HCT116 (cell line): ENCODE results near the gene COTL1. TPM values are rescaled to one million over a fixed set of nuclear protein-coding genes. Genes with fewer than 3 reads are reported as not detected.

Experiments used
- ATAC-seq: fragments of 200-7000 bp; cut with Tn5 transposase; 2 replicates; pipeline ENCODE4 v1.9.1; 2020; ENCODE audit warnings: mild to moderate bottlenecking, moderate library complexity
- BruUV-seq: library from RNA; stranded (reverse); fragments of 400-500 nt; replicated peaks from 2 replicates; lab custom pipeline; 2021; lab: Mats Ljungman, UMichigan
- CTCF ChIA-PET: fragments of 300-600 bp; sonication (Branson Sonifier 250); formaldehyde crosslinking; loops from one replicate; lab custom pipeline; 2021; ENCODE audit warnings: antibody characterized with exemption; lab: Charles Lee
- POLR2A ChIA-PET: fragments of 300-600, 350-600 bp; sonication (Branson Sonifier 250); formaldehyde crosslinking; loops from one replicate; lab custom pipeline; 2021; ENCODE audit warnings: antibody characterized with exemption; lab: Charles Lee
- RAD21 ChIA-PET, 2 experiments: fragments of 300-600 bp; sonication (Branson Sonifier 250); formaldehyde crosslinking; loops; one replicate each; lab custom pipeline; 2023; ENCODE audit warnings: low total read pairs in 2 of 2; ENCODE audit not compliant: uncharacterized antibody in 2 of 2, unreplicated experiment in 2 of 2, low non-redundant PET in 1 of 2; lab: Charles Lee
- DNase-seq: peaks from one replicate; pipeline ENCODE4 v3.0.0-alpha.2; 2010; ENCODE audit warnings: low read depth, low spot score
- H2AFZ ChIP-seq: fragments of 200-600 bp; shearing (Covaris generic), sonication (generic); 2 replicates; pipeline ENCODE4 v1.6.1; 2017; ENCODE audit warnings: low read depth, mixed run types, mixed read lengths, antibody characterized with exemption, low read length; ENCODE audit not compliant: poor library complexity, severe bottlenecking
- H3K27ac ChIP-seq: 2 replicates; pipeline ENCODE4 v1.5.1; 2012; ENCODE audit warnings: low read depth, low read length
- H3K27me3 ChIP-seq: fragments of 200-600 bp; sonication (generic); 2 replicates; pipeline ENCODE4 v1.6.1; 2016; ENCODE audit warnings: mixed run types, low read length, mixed read lengths; ENCODE audit not compliant: insufficient read depth
- H3K36me3 ChIP-seq, 2 experiments: fragments of 200-500 bp in 1 of 2; fragments of 200-600 bp in 1 of 2; sonication (Bioruptor generic) in 1 of 2; sonication (generic) in 1 of 2; 2 replicates each; pipeline versions ENCODE4 v1.5.1 to v1.6.1; 2014 to 2016; ENCODE audit warnings: low read length in 2 of 2, inconsistent platforms in 1 of 2, mixed read lengths in 1 of 2, mixed run types in 1 of 2; ENCODE audit not compliant: insufficient read depth in 2 of 2, control insufficient read depth in 1 of 2
- H3K4me1 ChIP-seq, 2 experiments: fragments of 200-600 bp in 1 of 2; sonication (generic) in 1 of 2; 2 replicates each; pipeline versions ENCODE4 v1.5.1 to v1.6.1; 2012 to 2017; ENCODE audit warnings: low read length in 2 of 2, inconsistent platforms in 1 of 2, mild to moderate bottlenecking in 1 of 2, mixed read lengths in 1 of 2, mixed run types in 1 of 2, moderate library complexity in 1 of 2; ENCODE audit not compliant: insufficient read depth in 2 of 2, control insufficient read depth in 1 of 2
- H3K4me2 ChIP-seq: fragments of 200-600 bp; sonication (generic); 2 replicates; pipeline ENCODE4 v1.6.1; 2017; ENCODE audit warnings: mixed run types, low read length, mixed read lengths
- H3K4me3 ChIP-seq, 2 experiments: fragments of 200-600 bp in 1 of 2; sonication (generic) in 1 of 2; replicated peaks in 1 of 2; 2 replicates each; pipeline ENCODE4 v1.5.1; 2011 to 2016; ENCODE audit warnings: low read length in 2 of 2, control low read depth in 1 of 2, low read depth in 1 of 2, mild to moderate bottlenecking in 1 of 2, mixed read lengths in 1 of 2, mixed run types in 1 of 2
- H3K79me2 ChIP-seq: fragments of 200-600 bp; sonication (generic); 2 replicates; pipeline ENCODE4 v1.6.1; 2017; ENCODE audit warnings: mild to moderate bottlenecking, mixed run types, low read length, moderate library complexity, mixed read lengths; ENCODE audit not compliant: insufficient read depth
- H3K9ac ChIP-seq: fragments of 200-600 bp; sonication (generic); 2 replicates; pipeline ENCODE4 v1.6.1; 2016; ENCODE audit warnings: low read length, mixed read lengths
- H3K9me2 ChIP-seq: fragments of 200-600 bp; sonication (generic), shearing (Covaris generic); 2 replicates; pipeline ENCODE4 v1.6.1; 2017; ENCODE audit warnings: mixed run types, mild to moderate bottlenecking, moderate library complexity; ENCODE audit not compliant: insufficient read depth
- H3K9me3 ChIP-seq, 2 experiments: fragments of 200-500 bp in 1 of 2; fragments of 200-600 bp in 1 of 2; sonication (Bioruptor generic) in 1 of 2; sonication (generic) in 1 of 2; 2 replicates each; pipeline ENCODE4 v1.6.1; 2014 to 2017; ENCODE audit warnings: low read length in 2 of 2, mixed read lengths in 2 of 2, inconsistent platforms in 1 of 2, low read depth in 1 of 2, mild to moderate bottlenecking in 1 of 2, mixed run types in 1 of 2, moderate library complexity in 1 of 2; ENCODE audit not compliant: control insufficient read depth in 1 of 2, insufficient read depth in 1 of 2
- H4K20me1 ChIP-seq: fragments of 200-600 bp; sonication (generic), shearing (Covaris generic); 2 replicates; pipeline ENCODE4 v1.6.1; 2017; ENCODE audit warnings: mixed run types, mild to moderate bottlenecking, moderate library complexity; ENCODE audit not compliant: insufficient read depth
- CBX3 ChIP-seq: IDR thresholded peaks from 2 replicates; pipeline ENCODE4 v1.6.1; 2012; ENCODE audit warnings: low read depth
- EGR1 ChIP-seq: IDR thresholded peaks from 2 replicates; pipeline ENCODE4 v1.6.1; 2012; ENCODE audit warnings: low read depth
- ELF1 ChIP-seq: IDR thresholded peaks from 2 replicates; pipeline ENCODE4 v1.6.1; 2012; ENCODE audit warnings: low read depth, borderline replicate concordance
- EZH2 ChIP-seq: fragments of 200-600 bp; sonication (generic); IDR thresholded peaks from 2 replicates; pipeline ENCODE4 v1.6.1; 2017; ENCODE audit warnings: antibody characterized with exemption, mixed run types
- EZH2phosphoT487 ChIP-seq: fragments of 200-600 bp; IDR thresholded peaks from 2 replicates; pipeline ENCODE4 v1.6.1; 2018; ENCODE audit warnings: antibody characterized with exemption, borderline replicate concordance
- FOSL1 ChIP-seq: IDR thresholded peaks from 2 replicates; pipeline ENCODE4 v1.6.1; 2012; ENCODE audit warnings: low read depth
- JUND ChIP-seq: IDR thresholded peaks from 2 replicates; pipeline ENCODE4 v1.6.1; 2012
- POLR2A ChIP-seq: IDR thresholded peaks from 2 replicates; pipeline ENCODE4 v1.7.0; 2011; ENCODE audit warnings: borderline replicate concordance; ENCODE audit not compliant: insufficient read depth, insufficient read length; ENCODE audit errors: extremely low read depth
- POLR2AphosphoS5 ChIP-seq: IDR thresholded peaks from 2 replicates; pipeline ENCODE4 v1.6.1; 2011; ENCODE audit warnings: mild to moderate bottlenecking, low read depth, low read length, moderate library complexity
- RAD21 ChIP-seq: IDR thresholded peaks from 2 replicates; pipeline ENCODE4 v1.6.1; 2012; ENCODE audit warnings: low read depth, mild to moderate bottlenecking
- SIN3A ChIP-seq: IDR thresholded peaks from 2 replicates; pipeline ENCODE4 v1.6.1; 2012; ENCODE audit warnings: low read depth
- TCF7L2 ChIP-seq: IDR thresholded peaks from 2 replicates; pipeline ENCODE4 v1.7.0; 2011; ENCODE audit warnings: borderline replicate concordance, inconsistent platforms; ENCODE audit not compliant: insufficient read depth, insufficient read length; ENCODE audit errors: extremely low read depth
- YY1 ChIP-seq: IDR thresholded peaks from 2 replicates; pipeline ENCODE4 v1.6.1; 2011; ENCODE audit warnings: low read length, low read depth, moderate library complexity, mild to moderate bottlenecking; ENCODE audit not compliant: insufficient replicate concordance; ENCODE audit errors: extremely low read depth
- ZNF274 ChIP-seq: fragments of 200-500 bp; sonication (Bioruptor generic); IDR thresholded peaks from 2 replicates; pipeline ENCODE4 v1.6.1; 2014; ENCODE audit warnings: mild to moderate bottlenecking, low read depth, low read length, inconsistent platforms
- intact Hi-C: fragments of 100-400 bp; cut with micrococcal nuclease; formaldehyde crosslinking; loops from 2 replicates; pipeline ENCODE4 v1.10.0; 2022
- total RNA-seq: library from RNA; stranded (reverse); gene quantifications from one replicate; pipeline ENCODE4 v1.2.1, GENCODE V29; 2021; ENCODE audit not compliant: unreplicated experiment
- TF ChIP-seq, protein P1 (sequence below): IDR thresholded peaks from 2 replicates; pipeline ENCODE4 v1.6.1; 2012; ENCODE audit warnings: low read depth
- TF ChIP-seq, protein P2 (sequence below): IDR thresholded peaks from 2 replicates; pipeline ENCODE4 v1.6.1; 2012
- TF ChIP-seq, protein P3 (sequence below): IDR thresholded peaks from 2 replicates; pipeline ENCODE4 v1.6.1; 2012

COTL1 gene
- total RNA-seq, 1 experiment from 2014 or later: 276 TPM

DNA sequence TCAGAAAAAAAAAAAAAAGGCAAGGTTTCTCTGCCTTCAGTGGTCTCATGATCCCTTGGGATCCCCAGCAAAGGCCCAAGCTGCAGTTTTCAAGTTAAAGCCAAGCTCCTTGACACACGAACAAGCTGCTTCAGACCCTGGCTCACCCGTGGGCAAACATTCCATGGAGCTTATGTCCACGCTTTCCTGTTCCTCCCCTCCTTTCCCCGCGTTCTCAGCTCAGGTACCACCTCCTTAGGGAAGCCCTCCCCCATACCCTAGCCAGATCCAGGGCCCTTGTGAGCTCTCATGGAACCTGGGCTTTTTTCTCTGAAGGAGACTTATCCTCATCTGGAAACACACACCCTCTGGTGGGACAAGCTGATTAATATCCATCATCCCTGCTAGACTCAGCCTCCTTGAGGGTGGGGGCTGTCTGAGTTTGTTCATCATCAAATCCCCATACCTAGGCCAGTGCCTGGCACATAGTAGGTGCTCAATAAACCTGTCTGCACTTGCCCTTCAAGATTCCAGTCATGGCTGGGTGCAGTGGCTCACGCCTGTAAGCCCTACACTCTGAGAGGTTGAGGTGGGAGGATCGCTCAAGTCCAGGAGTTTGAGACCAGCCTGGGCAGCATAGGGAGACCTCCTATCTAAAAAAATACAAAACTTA lies 54.7 kb downstream of the COTL1 start:
- no peak for TF ChIP-seq EZH2
- no peak for TF ChIP-seq POLR2A
- no peak for TF ChIP-seq SIN3A
- TF ChIP-seq, protein P1, sequence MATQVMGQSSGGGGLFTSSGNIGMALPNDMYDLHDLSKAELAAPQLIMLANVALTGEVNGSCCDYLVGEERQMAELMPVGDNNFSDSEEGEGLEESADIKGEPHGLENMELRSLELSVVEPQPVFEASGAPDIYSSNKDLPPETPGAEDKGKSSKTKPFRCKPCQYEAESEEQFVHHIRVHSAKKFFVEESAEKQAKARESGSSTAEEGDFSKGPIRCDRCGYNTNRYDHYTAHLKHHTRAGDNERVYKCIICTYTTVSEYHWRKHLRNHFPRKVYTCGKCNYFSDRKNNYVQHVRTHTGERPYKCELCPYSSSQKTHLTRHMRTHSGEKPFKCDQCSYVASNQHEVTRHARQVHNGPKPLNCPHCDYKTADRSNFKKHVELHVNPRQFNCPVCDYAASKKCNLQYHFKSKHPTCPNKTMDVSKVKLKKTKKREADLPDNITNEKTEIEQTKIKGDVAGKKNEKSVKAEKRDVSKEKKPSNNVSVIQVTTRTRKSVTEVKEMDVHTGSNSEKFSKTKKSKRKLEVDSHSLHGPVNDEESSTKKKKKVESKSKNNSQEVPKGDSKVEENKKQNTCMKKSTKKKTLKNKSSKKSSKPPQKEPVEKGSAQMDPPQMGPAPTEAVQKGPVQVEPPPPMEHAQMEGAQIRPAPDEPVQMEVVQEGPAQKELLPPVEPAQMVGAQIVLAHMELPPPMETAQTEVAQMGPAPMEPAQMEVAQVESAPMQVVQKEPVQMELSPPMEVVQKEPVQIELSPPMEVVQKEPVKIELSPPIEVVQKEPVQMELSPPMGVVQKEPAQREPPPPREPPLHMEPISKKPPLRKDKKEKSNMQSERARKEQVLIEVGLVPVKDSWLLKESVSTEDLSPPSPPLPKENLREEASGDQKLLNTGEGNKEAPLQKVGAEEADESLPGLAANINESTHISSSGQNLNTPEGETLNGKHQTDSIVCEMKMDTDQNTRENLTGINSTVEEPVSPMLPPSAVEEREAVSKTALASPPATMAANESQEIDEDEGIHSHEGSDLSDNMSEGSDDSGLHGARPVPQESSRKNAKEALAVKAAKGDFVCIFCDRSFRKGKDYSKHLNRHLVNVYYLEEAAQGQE: no peak
- TF ChIP-seq YY1: no peak
- no peak for TF ChIP-seq ZNF274
- TF ChIP-seq, protein P2, sequence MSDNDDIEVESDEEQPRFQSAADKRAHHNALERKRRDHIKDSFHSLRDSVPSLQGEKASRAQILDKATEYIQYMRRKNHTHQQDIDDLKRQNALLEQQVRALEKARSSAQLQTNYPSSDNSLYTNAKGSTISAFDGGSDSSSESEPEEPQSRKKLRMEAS: no peak
- TF ChIP-seq TCF7L2: no peak
- TF ChIP-seq RAD21: no peak
- TF ChIP-seq JUND: no peak
- TF ChIP-seq CBX3: no peak
- TF ChIP-seq, protein P3, sequence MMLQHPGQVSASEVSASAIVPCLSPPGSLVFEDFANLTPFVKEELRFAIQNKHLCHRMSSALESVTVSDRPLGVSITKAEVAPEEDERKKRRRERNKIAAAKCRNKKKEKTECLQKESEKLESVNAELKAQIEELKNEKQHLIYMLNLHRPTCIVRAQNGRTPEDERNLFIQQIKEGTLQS: no peak
- no peak for TF ChIP-seq ELF1
- TF ChIP-seq EGR1: no peak
- no peak for TF ChIP-seq EZH2phosphoT487
- TF ChIP-seq POLR2AphosphoS5: no peak
- TF ChIP-seq FOSL1: no peak
- Histone ChIP-seq H3K27ac (no peak overlapping the region), H3K36me3 (peaks cover 0 to 17% of the 10 kb centered on the region in 2 experiments; a peak in 3 of 4 replicates), H3K79me2 (peaks cover 7% of the 10 kb centered on the region; the same call in 1 of the 2 replicates), H3K4me2 (no peak overlapping the region), H3K9ac (no peak overlapping the region), H4K20me1 (no peaks in the 10 kb centered on the region), H3K9me3 (no peaks in the 10 kb centered on the region), H3K9me2 (no peaks in the 10 kb centered on the region), H3K4me3 (no peak overlapping the region), H3K4me1 (peaks cover 0 to 14% of the 10 kb centered on the region in 2 experiments; a peak in 1 of 4 replicates), H2AFZ (no peak overlapping the region), H3K27me3 (no peaks in the 10 kb centered on the region)
- no TSS peak for BruUV-seq
- ChIA-PET POLR2A (no interaction called here), CTCF (interaction anchor here (1.0 kb wide), 1 partner anchor 163 kb away, joined by 3 read pairs; no protein-coding TSS in a partner anchor), RAD21 (no interaction called here)
- intact Hi-C loops: no loop called here
- no peak for ATAC-seq
- DNase-seq: no peak
